K562 (cell line): ENCODE results near the gene L3MBTL1. TPM values are rescaled to one million over a fixed set of nuclear protein-coding genes. Genes with fewer than 3 reads are reported as not detected.

ENCODE experiments used
- ATAC-seq: fragments of 200-7000 bp; cut with Tn5 transposase; 3 replicates; pipeline ENCODE4 v1.9.1; 2020; ENCODE audit warnings: moderate library complexity
- BruUV-seq: library from RNA; stranded (reverse); fragments of 400-500 nt; replicated peaks from 2 replicates; lab custom pipeline; 2021; lab: Mats Ljungman, UMichigan
- CTCF ChIA-PET: fragments of 300-600 bp; formaldehyde crosslinking; extraction: SDS; loops from one replicate; lab custom pipeline; 2021; ENCODE audit warnings: low intra/inter-chr PET ratio; lab: Yijun Ruan, JAX
- POLR2A ChIA-PET: fragments of 300-600, 350-650 bp; sonication (Branson Sonifier 250); formaldehyde crosslinking; extraction: SDS; loops from one replicate; lab custom pipeline; 2021; ENCODE audit warnings: antibody characterized with exemption, inconsistent platforms; lab: Yijun Ruan, JAX
- DNase-seq, 4 experiments: peaks; one replicate each; pipeline versions ENCODE4 v3.0.0 to v3.0.0-alpha.2; 2011 to 2018; ENCODE audit warnings: low spot score in 3 of 4, mixed read lengths in 3 of 4; ENCODE audit errors: extremely low read depth in 1 of 4
- FAIRE-seq: peaks from 2 replicates; lab custom pipeline; 2011; peaks lifted over from hg19 to GRCh38; lab: Jason Lieb, UNC
- H2AFZ ChIP-seq: 2 replicates; pipeline ENCODE4 v1.6.0; 2011; ENCODE audit warnings: low read depth, low read length, control low read depth, inconsistent platforms
- H3K27ac ChIP-seq: fragments of 200-600 bp; 3 replicates; pipeline ENCODE4 v1.8.0; 2011; ENCODE audit warnings: low read depth, mild to moderate bottlenecking, control low read depth, inconsistent platforms, low read length, moderate library complexity, mixed read lengths; ENCODE audit errors: extremely low read depth
- H3K27me3 ChIP-seq, 2 experiments: fragments of 300-600 bp in 1 of 2; 2 replicates in 1 of 2; 3 replicates in 1 of 2; pipeline versions ENCODE4 v1.6.0 to v1.8.0; 2011; ENCODE audit warnings: inconsistent platforms in 2 of 2, low read length in 2 of 2, mild to moderate bottlenecking in 1 of 2, mixed read lengths in 1 of 2, moderate library complexity in 1 of 2; ENCODE audit not compliant: control insufficient read depth in 2 of 2, insufficient read depth in 2 of 2
- H3K36me3 ChIP-seq: fragments of 300-600 bp; 3 replicates; pipeline ENCODE4 v1.8.0; 2011; ENCODE audit warnings: mild to moderate bottlenecking, low read length, inconsistent platforms; ENCODE audit not compliant: control insufficient read depth, insufficient read depth
- H3K4me1 ChIP-seq, 2 experiments: fragments of 200-600 bp in 1 of 2; replicated peaks in 1 of 2; 2 replicates in 1 of 2; 3 replicates in 1 of 2; pipeline versions ENCODE4 v1.5.1 to v1.8.0; 2011; ENCODE audit warnings: inconsistent platforms in 2 of 2, low read length in 2 of 2, mild to moderate bottlenecking in 1 of 2, mixed read lengths in 1 of 2, moderate library complexity in 1 of 2; ENCODE audit not compliant: control insufficient read depth in 2 of 2, insufficient read depth in 2 of 2
- H3K4me2 ChIP-seq: 2 replicates; pipeline ENCODE4 v1.6.1; 2011; ENCODE audit warnings: low read length, control low read depth, inconsistent platforms, mixed read lengths; ENCODE audit not compliant: insufficient read depth
- H3K4me3 ChIP-seq: fragments of 200-600 bp; sonication (generic), shearing (Covaris generic); 2 replicates; pipeline ENCODE4 v1.5.1; 2016; ENCODE audit warnings: control low read depth, inconsistent platforms
- H3K79me2 ChIP-seq: fragments of 200-600 bp; 3 replicates; pipeline ENCODE4 v1.8.0; 2011; ENCODE audit warnings: low read length, inconsistent platforms; ENCODE audit not compliant: control insufficient read depth, insufficient read depth
- H3K9ac ChIP-seq, 2 experiments: 2 replicates each; pipeline versions ENCODE4 v1.6.0 to v1.6.1; 2011; ENCODE audit warnings: low read depth in 2 of 2, low read length in 2 of 2, control low read depth in 1 of 2, inconsistent platforms in 1 of 2, mild to moderate bottlenecking in 1 of 2, mixed read lengths in 1 of 2; ENCODE audit not compliant: insufficient read depth in 1 of 2
- H3K9me1 ChIP-seq: one replicate; pipeline ENCODE4 v1.6.0; 2011; ENCODE audit warnings: inconsistent platforms, mild to moderate bottlenecking, low read length, moderate library complexity; ENCODE audit not compliant: control insufficient read depth, insufficient read depth
- H3K9me3 ChIP-seq: replicated peaks from 2 replicates; pipeline ENCODE4 v1.5.1; 2011; ENCODE audit warnings: low read depth, low read length, inconsistent platforms; ENCODE audit not compliant: control insufficient read depth, insufficient read depth
- H4K20me1 ChIP-seq: replicated peaks from 2 replicates; pipeline ENCODE4 v1.6.1; 2011; ENCODE audit warnings: low read length, inconsistent platforms, mixed read lengths; ENCODE audit not compliant: control insufficient read depth, insufficient read depth
- CBX1 ChIP-seq: sonication (generic); IDR thresholded peaks from 2 replicates; pipeline ENCODE4 v1.6.1; 2016; ENCODE audit warnings: antibody characterized with exemption, low read depth, mild to moderate bottlenecking
- GTF2A2 ChIP-seq: IDR thresholded peaks from 2 replicates; pipeline ENCODE4 v1.6.1; 2016; ENCODE audit warnings: mild to moderate bottlenecking, missing genetic modification characterization, missing compliant biosample characterization
- GTF2F1 ChIP-seq: IDR thresholded peaks from 2 replicates; pipeline ENCODE4 v1.6.1; 2011; ENCODE audit warnings: low read depth, low read length, improper control_type of control experiment
- HNRNPLL ChIP-seq: fragments of 200-400 bp; formaldehyde crosslinking; IDR thresholded peaks from 2 replicates; pipeline ENCODE4 v1.6.1; 2017; ENCODE audit warnings: low read length, low read depth, mild to moderate bottlenecking; ENCODE audit not compliant: poor library complexity, severe bottlenecking
- MYC ChIP-seq, 2 experiments: fragments of 250-450 bp in 1 of 2; sonication (Bioruptor Pico) in 1 of 2; IDR thresholded peaks; 2 replicates each; pipeline versions ENCODE4 v1.5.1 to v1.6.1; 2012 to 2021; ENCODE audit warnings: low read depth in 2 of 2, borderline replicate concordance in 1 of 2, improper control_type of control experiment in 1 of 2, low read length in 1 of 2, mild to moderate bottlenecking in 1 of 2, moderate library complexity in 1 of 2
- POLR2H ChIP-seq: IDR thresholded peaks from 2 replicates; pipeline ENCODE4 v1.6.1; 2016; ENCODE audit warnings: missing genetic modification characterization, low read depth, mild to moderate bottlenecking, control low read depth, missing compliant biosample characterization, moderate library complexity
- RBM15 ChIP-seq: fragments of 200-400 bp; formaldehyde crosslinking; IDR thresholded peaks from 2 replicates; pipeline ENCODE4 v1.6.1; 2018; ENCODE audit warnings: mild to moderate bottlenecking, low read length, moderate library complexity; ENCODE audit not compliant: insufficient read depth
- SLC30A9 ChIP-seq: fragments of 250-450 bp; sonication (Bioruptor Pico); IDR thresholded peaks from 2 replicates; pipeline ENCODE4 v1.8.0; 2022; ENCODE audit warnings: mild to moderate bottlenecking, moderate library complexity
- ZNF316 ChIP-seq: fragments of 450-650 bp; IDR thresholded peaks from 2 replicates; pipeline ENCODE4 v1.6.1; 2016
- ZNF695 ChIP-seq: fragments of 450-650 bp; formaldehyde crosslinking; IDR thresholded peaks from 2 replicates; pipeline ENCODE4 v1.4.0; 2020; ENCODE audit warnings: mild to moderate bottlenecking, moderate library complexity
- WGBS: fragments of 100-300 bp; shearing (Covaris generic); methylation state at CpG from one replicate; pipeline ENCODE4 v1.1.6; 2016; ENCODE audit warnings: low coverage, mixed read lengths; ENCODE audit not compliant: insufficient coverage; ENCODE audit errors: missing lambda C conversion rate; 5-methylcytosine and 5-hydroxymethylcytosine counted together
- in situ Hi-C: fragments of 300-500 bp; cut with MboI; formaldehyde crosslinking; loops from 4 replicates; pipeline ENCODE4 v1.15.0; 2018; ENCODE audit warnings: inconsistent platforms, mixed read lengths
- intact Hi-C: fragments of 100-400 bp; cut with micrococcal nuclease; formaldehyde crosslinking; loops from 2 replicates; pipeline ENCODE4 v1.14.2; 2022
- polyA plus RNA-seq, 8 experiments: library from polyadenylated mRNA; depleted of rRNA in 4 of 8; stranded (reverse) in 5 of 8; unstranded in 3 of 8; fragments of >200 nt; fragmentation: Nextera tagmentation in 2 of 8; fragmentation: Illumina TruSeq in 1 of 8; extraction: Ambion mirVana in 2 of 8; extraction: Trizol in 1 of 8; gene quantifications; 2 replicates each; pipeline versions ENCODE4 v1.2.1 to v1.2.3, GENCODE V29; 2011 to 2014; ENCODE audit warnings: inconsistent platforms in 1 of 8, missing spikeins in 1 of 8
- total RNA-seq, 7 experiments: library from RNA; depleted of rRNA in 6 of 7; stranded (reverse); fragments of >200 nt in 6 of 7; fragmentation: Illumina TruSeq in 2 of 7; extraction: Trizol in 2 of 7; gene quantifications; 2 replicates each; pipeline versions ENCODE4 v1.2.1 to v1.2.3, GENCODE V29; 2011 to 2021; ENCODE audit warnings: low replicate concordance in 1 of 7
- TF ChIP-seq, protein P1 (sequence below): sonication (generic); formaldehyde crosslinking; IDR thresholded peaks from 2 replicates; pipeline ENCODE4 v1.9.0; 2022; ENCODE audit warnings: mild to moderate bottlenecking, missing genetic modification reagents

The L3MBTL1 gene
- total and polyA plus RNA-seq, 9 of the 15 experiments (the other 6 are each of a cell fraction or from before 2014, with no cell fraction given): 0.77 to 10.0 (median 4.4) TPM

DNA sequence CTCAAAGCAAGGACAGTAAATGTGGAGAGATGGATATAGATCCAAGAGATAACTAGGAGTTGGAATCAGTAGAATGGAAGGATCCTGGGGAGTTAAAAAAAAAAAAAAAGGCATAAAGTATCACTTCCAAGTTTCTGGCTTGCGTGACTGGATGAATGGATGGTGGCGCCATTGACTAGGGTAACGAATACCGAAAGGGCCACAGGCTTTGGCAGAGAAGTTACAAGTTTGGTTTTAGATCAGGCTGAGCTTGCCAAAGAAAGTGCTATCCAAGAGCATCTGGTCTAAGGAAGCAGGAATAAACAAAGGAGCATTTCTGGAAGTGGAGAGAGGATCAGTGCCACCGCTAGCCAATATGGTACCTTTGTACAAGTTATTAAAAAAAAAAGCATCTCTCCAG is 17.5 kb downstream of the L3MBTL1 start:
- no TSS peak for BruUV-seq
- Histone ChIP-seq H3K36me3 (peaks cover 7% of the 10 kb centered on the region; the same call in 2 of the 3 replicates), H4K20me1 (no peaks in the 10 kb centered on the region; the same call in 1 of the 2 replicates), H3K27me3 (no peaks in the 10 kb centered on the region), H3K9me3 (no peaks in the 10 kb centered on the region; the same call in 1 of the 2 replicates), H3K79me2 (no peaks in the 10 kb centered on the region), H3K4me3 (no peak overlapping the region), H3K4me1 (no peaks in the 10 kb centered on the region; a peak in 1 of 5 replicates), H3K27ac (no peak overlapping the region), H3K9ac (no peak overlapping the region), H3K4me2 (no peak overlapping the region), H3K9me1 (no peaks in the 10 kb centered on the region), H2AFZ (no peak overlapping the region)
- ATAC-seq (no peak), FAIRE-seq (no peak), DNase-seq (no peak)
- TF ChIP-seq ZNF316: no peak
- TF ChIP-seq CBX1: no peak
- no peak for TF ChIP-seq MYC (IDR thresholded peaks at IDR 0.05; ENCODE audit: low read depth, low read length)
- no peak for TF ChIP-seq MYC (CRISPR knock-in tag; IDR thresholded peaks at IDR 0.05; ENCODE audit: borderline replicate concordance, low read depth)
- TF ChIP-seq HNRNPLL: no peak
- no peak for TF ChIP-seq RBM15
- no peak for TF ChIP-seq ZNF695
- TF ChIP-seq SLC30A9: no peak
- no peak for TF ChIP-seq POLR2H (tag)
- TF ChIP-seq, protein P1, sequence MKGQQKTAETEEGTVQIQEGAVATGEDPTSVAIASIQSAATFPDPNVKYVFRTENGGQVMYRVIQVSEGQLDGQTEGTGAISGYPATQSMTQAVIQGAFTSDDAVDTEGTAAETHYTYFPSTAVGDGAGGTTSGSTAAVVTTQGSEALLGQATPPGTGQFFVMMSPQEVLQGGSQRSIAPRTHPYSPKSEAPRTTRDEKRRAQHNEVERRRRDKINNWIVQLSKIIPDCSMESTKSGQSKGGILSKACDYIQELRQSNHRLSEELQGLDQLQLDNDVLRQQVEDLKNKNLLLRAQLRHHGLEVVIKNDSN: no peak
- no peak for TF ChIP-seq GTF2F1
- no peak for TF ChIP-seq GTF2A2
- POLR2A ChIA-PET: interaction anchor here (1.8 kb wide), 1 partner anchor 13 kb away, joined by 5 read pairs; no protein-coding TSS in a partner anchor
- CTCF ChIA-PET: no interaction called here
- 59% methylated on average over 5 of the region's 5 CpGs for WGBS
- in situ Hi-C loops (no loop called here), intact Hi-C loops (no loop called here)
